Neural cell (in vitro differentiated cells): ENCODE results near the gene DBP.

Experiments used
- EP300 ChIP-seq: fragments of 450-650 bp; conservative IDR thresholded peaks from 2 replicates; pipeline ENCODE4 v1.6.1; 2014; ENCODE audit warnings: antibody characterized with exemption, mild to moderate bottlenecking, moderate library complexity; ENCODE audit not compliant: poor library complexity, severe bottlenecking
- EZH2 ChIP-seq: fragments of 200-600, 300-800 bp; shearing (Covaris generic), sonication (generic); IDR thresholded peaks from 2 replicates; pipeline ENCODE4 v1.6.1; 2014; ENCODE audit warnings: antibody characterized with exemption, low read length, borderline replicate concordance, mild to moderate bottlenecking; ENCODE audit not compliant: insufficient read depth, poor library complexity, severe bottlenecking
- MXI1 ChIP-seq: fragments of 450-650 bp; conservative IDR thresholded peaks from 2 replicates; pipeline ENCODE4 v1.6.1; 2014; ENCODE audit warnings: antibody characterized with exemption, mild to moderate bottlenecking; ENCODE audit not compliant: poor library complexity, severe bottlenecking
- TF ChIP-seq, protein P1 (sequence below): fragments of 450-650 bp; IDR thresholded peaks from 2 replicates; pipeline ENCODE4 v1.5.1; 2014; ENCODE audit warnings: antibody characterized with exemption, mild to moderate bottlenecking, moderate library complexity; ENCODE audit not compliant: poor library complexity, severe bottlenecking

DNA sequence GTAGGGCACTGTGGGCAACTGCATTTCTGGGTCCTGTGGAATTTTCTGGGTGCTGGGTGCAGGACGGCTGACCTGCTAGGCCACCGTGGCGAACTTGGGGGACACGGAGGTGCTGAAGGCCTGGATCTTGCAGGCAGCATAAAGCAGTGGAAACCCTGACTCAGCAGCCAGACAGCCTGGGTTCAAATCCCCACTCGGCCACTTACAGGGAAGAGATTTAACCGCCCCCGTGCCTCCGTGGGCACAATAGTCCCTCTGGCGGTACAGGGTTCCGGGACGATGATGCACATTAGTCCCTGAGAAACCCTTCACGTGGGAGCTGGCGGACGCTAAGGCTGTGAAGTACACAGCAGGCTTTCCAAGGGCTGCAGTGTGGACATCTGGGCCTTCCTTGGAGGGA, 25.3 kb downstream of the DBP start:
- TF ChIP-seq EP300 (no peak), MXI1 (no peak), EZH2 (no peak)
- TF ChIP-seq, protein P1, sequence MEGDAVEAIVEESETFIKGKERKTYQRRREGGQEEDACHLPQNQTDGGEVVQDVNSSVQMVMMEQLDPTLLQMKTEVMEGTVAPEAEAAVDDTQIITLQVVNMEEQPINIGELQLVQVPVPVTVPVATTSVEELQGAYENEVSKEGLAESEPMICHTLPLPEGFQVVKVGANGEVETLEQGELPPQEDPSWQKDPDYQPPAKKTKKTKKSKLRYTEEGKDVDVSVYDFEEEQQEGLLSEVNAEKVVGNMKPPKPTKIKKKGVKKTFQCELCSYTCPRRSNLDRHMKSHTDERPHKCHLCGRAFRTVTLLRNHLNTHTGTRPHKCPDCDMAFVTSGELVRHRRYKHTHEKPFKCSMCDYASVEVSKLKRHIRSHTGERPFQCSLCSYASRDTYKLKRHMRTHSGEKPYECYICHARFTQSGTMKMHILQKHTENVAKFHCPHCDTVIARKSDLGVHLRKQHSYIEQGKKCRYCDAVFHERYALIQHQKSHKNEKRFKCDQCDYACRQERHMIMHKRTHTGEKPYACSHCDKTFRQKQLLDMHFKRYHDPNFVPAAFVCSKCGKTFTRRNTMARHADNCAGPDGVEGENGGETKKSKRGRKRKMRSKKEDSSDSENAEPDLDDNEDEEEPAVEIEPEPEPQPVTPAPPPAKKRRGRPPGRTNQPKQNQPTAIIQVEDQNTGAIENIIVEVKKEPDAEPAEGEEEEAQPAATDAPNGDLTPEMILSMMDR: no peak
